ENCODE data around the gene ATRIP. TPM values are rescaled to one million over a fixed set of nuclear protein-coding genes. Genes with fewer than 3 reads are reported as not detected.

ATRIP gene
- total RNA-seq, 6 donors from 2014 or later = 5.1 to 10.5 (median 6.5) TPM

DNA sequence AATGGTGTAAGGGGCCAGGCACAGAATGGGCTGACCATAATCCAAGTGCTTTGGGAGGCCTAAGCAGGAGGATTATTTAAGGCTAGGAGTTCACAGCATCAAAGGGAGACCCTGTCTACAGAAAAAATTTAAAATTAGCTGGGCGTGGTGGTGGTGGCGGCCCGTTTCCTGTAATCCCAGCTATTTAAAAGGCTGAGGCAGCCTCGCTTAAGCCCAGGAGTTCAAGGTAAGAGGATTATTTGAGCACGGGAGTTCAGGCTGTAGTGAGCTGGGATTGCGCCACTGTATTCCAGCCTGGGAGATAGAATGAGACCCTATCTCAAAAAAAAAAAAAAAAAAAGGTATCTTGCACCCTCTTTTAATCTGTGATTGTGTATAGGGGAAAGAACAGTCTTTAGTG is 4.6 kb upstream of the ATRIP start:
- ATAC-seq (ENCODE audit: low FRiP score in 2 of 2) = no peak
- DNase-seq = no peak
- Histone ChIP-seq H3K4me3 (peak overlapping the region in 1 of 4 donors; percentile 74), H3K27me3 (no peaks in the 10 kb centered on the region), H3K9me3 (no peaks in the 10 kb centered on the region), H3K27ac (no peak overlapping the region), H3K4me1 (peaks cover 26 to 45% (median 29%) of the 10 kb centered on the region in 4 donors), H3K36me3 (peaks cover 0 to 38% (median 15%) of the 10 kb centered on the region in 4 donors)
- 79 to 81% methylated on average over 6 of the region's 6 CpGs for WGBS, 2 donors
- TF ChIP-seq EP300 (IDR thresholded peaks at IDR 0.05) = no peak
- no peak for TF ChIP-seq POLR2AphosphoS5 (IDR thresholded peaks at IDR 0.05)
- no peak for TF ChIP-seq POLR2A (IDR thresholded peaks at IDR 0.05)

DNA sequence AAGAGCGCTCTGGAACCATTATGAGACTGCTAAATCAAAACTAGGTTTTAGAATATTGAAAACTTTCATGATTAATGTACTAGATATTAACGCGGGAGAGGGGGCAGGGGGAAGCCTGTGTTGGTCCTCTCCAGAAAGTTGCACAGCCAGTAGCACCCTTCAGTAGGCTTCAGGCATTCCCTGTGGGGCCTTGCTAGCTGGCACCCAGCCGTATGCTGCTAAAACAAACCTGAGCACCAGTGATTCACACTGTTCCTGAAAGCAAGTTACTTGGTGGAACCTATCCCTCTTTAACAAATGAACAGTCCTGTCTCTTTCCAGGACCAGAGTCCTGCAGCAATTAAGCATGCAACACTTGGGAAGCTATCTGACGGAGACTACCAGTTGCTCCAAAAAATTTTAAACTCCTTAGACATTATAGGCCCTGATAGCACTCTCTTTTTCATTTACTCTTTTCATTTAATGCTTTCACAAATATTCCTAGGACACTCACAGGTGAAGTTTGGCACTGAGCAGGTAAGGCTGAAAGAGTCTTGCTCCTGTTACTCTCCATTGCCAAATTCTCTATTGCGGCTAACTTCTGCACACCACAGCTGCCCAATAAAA is 1.2 kb upstream of the ATRIP start:
- Histone ChIP-seq H3K27me3 (no peaks in the 10 kb centered on the region), H3K9me3 (no peaks in the 10 kb centered on the region), H3K36me3 (peaks cover 0 to 38% (median 15%) of the 10 kb centered on the region in 4 donors), H3K27ac (no peak overlapping the region), H3K4me3 (peak overlapping the region in 1 of 4 donors; percentile 85), H3K4me1 (peaks cover 29 to 46% (median 30%) of the 10 kb centered on the region in 4 donors)
- 69 to 74% methylated on average over 5 to 6 of the region's 6 CpGs for WGBS, 2 donors
- ATAC-seq (ENCODE audit: low FRiP score in 2 of 2) (no peak), DNase-seq (no peak)
- TF ChIP-seq POLR2A (IDR thresholded peaks at IDR 0.05) = no peak
- TF ChIP-seq, protein P1, sequence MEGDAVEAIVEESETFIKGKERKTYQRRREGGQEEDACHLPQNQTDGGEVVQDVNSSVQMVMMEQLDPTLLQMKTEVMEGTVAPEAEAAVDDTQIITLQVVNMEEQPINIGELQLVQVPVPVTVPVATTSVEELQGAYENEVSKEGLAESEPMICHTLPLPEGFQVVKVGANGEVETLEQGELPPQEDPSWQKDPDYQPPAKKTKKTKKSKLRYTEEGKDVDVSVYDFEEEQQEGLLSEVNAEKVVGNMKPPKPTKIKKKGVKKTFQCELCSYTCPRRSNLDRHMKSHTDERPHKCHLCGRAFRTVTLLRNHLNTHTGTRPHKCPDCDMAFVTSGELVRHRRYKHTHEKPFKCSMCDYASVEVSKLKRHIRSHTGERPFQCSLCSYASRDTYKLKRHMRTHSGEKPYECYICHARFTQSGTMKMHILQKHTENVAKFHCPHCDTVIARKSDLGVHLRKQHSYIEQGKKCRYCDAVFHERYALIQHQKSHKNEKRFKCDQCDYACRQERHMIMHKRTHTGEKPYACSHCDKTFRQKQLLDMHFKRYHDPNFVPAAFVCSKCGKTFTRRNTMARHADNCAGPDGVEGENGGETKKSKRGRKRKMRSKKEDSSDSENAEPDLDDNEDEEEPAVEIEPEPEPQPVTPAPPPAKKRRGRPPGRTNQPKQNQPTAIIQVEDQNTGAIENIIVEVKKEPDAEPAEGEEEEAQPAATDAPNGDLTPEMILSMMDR (IDR thresholded peaks at IDR 0.05) = no peak
- TF ChIP-seq POLR2AphosphoS5 (IDR thresholded peaks at IDR 0.05) = no peak
- no peak for TF ChIP-seq EP300 (IDR thresholded peaks at IDR 0.05)

DNA sequence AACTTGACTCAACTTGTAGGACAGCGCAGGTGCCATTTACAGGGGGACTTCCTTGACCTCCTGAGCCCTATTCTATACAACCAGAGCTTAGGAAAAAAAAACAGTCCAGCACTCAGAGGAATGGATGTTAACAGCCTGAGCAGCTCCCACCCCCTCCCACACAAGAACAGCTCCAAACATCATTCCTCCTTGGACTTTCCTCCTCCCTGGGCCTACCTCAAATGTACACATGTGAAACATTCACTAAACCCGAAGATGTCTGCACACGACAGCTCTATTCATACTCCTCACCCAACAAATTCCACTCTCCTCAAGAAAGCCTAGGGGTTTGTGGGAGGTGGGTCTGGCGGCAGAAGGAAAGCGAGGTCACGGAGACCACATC is 503 bp upstream of the ATRIP start:
- no peak for DNase-seq
- 18 to 33% methylated on average over 3 to 6 of the region's 6 CpGs for WGBS, 2 donors
- peak overlapping the region; percentile 87 to 96 (median 94) for H3K27ac ChIP-seq
- H3K27me3 ChIP-seq = no peaks in the 10 kb centered on the region
- H3K36me3 ChIP-seq = peaks cover 0 to 41% (median 17%) of the 10 kb centered on the region in 4 donors
- peak overlapping the region; percentile 79 to 86 (median 85) for H3K4me3 ChIP-seq
- H3K9me3 ChIP-seq = no peaks in the 10 kb centered on the region
- no peak for ATAC-seq (ENCODE audit: low FRiP score in 2 of 2)
- peaks cover 27 to 41% (median 28%) of the 10 kb centered on the region in 4 donors for H3K4me1 ChIP-seq
- TF ChIP-seq EP300 (IDR thresholded peaks at IDR 0.05) (no peak), POLR2A (IDR thresholded peaks at IDR 0.05) (no peak), POLR2AphosphoS5 (IDR thresholded peaks at IDR 0.05) (no peak)
- TF ChIP-seq, protein P1 (IDR thresholded peaks at IDR 0.05) = no peak

DNA sequence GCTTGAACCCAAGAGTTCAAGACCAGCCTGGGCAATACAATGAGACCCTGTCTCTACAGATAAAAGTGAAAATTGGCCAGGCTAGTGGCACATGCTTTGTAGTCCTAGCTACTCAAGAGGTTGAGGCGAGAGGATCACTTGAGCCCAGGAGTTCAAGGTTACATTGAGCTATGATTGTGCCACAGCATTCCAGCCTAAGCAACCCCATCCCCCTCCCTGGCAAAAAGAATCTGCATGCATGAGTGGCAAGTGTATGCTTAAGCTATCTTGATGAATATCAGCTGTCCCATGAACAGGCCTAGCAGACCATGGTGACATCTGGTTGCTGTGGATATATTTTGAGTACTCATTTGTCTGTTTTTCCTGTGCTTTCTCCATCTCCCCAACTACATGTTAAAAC is 4.7 kb downstream of the ATRIP start:
- peaks cover 8 to 15% (median 9%) of the 10 kb centered on the region in 4 donors for H3K4me1 ChIP-seq
- TF ChIP-seq POLR2A (IDR thresholded peaks at IDR 0.05) = no peak
- TF ChIP-seq EP300 (IDR thresholded peaks at IDR 0.05) = no peak
- no peak for TF ChIP-seq POLR2AphosphoS5 (IDR thresholded peaks at IDR 0.05)
- no peak overlapping the region for H3K4me3 ChIP-seq
- peaks cover 5 to 54% (median 33%) of the 10 kb centered on the region in 4 donors for H3K36me3 ChIP-seq
- WGBS, 2 donors = 75 to 87% methylated on average over 1 of the region's 1 CpG
- ATAC-seq (ENCODE audit: low FRiP score in 2 of 2) = no peak
- H3K27me3 ChIP-seq = no peaks in the 10 kb centered on the region
- H3K9me3 ChIP-seq = no peaks in the 10 kb centered on the region
- DNase-seq = no peak
- H3K27ac ChIP-seq = no peak overlapping the region

DNA sequence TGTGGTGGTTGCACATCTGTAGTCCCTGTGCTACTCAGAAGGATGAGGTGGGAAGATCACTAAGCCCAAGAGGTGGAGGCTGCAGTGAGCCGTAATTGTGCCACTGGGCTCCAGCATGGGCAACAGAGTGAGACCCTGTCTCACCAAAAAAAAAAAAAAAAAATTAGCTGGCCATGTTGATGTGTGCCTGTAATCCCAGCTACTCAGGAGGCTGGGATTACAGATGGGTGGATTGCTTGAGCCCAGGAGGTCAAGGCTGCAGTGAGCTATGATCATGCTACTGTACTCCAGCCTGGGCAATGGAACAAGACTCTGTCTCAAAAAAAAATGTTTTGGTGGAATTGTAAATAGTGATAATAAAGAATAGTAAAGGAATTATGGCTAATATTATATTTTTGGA is 9.9 kb downstream of the ATRIP start:
- DNase-seq (no peak), ATAC-seq (ENCODE audit: low FRiP score in 2 of 2) (no peak)
- Histone ChIP-seq H3K4me3 (no peak overlapping the region), H3K9me3 (no peaks in the 10 kb centered on the region), H3K27me3 (no peaks in the 10 kb centered on the region), H3K4me1 (no peaks in the 10 kb centered on the region), H3K36me3 (peaks cover 10 to 92% (median 67%) of the 10 kb centered on the region in 4 donors), H3K27ac (no peak overlapping the region)
- WGBS, 2 donors = 92 to 100% methylated on average over 1 of the region's 1 CpG
- TF ChIP-seq POLR2A (IDR thresholded peaks at IDR 0.05) = no peak
- no peak for TF ChIP-seq EP300 (IDR thresholded peaks at IDR 0.05)
- TF ChIP-seq, protein P1 (IDR thresholded peaks at IDR 0.05) = no peak
- TF ChIP-seq POLR2AphosphoS5 (IDR thresholded peaks at IDR 0.05) = no peak

DNA sequence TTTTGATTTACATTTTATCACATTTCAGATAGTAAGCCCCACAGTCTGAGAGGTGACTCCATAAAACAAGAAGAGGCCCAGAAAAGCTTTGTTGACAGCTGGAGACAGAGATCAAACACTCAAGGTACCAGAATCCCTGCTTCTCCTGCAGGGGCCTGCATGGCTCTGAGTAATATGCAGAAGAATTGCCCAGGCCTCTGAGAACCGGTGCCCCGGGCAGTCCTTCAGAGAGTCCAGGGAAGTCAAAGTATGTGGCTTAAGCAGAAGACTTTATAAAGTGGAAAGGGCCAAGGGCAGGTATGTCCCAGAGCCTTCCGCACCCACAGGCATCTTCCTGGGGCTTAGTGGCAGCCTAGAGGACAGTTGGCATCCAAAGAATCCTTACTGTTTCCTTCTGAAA is 12.8 kb downstream of the ATRIP start:
- Histone ChIP-seq H3K36me3 (peaks cover 5 to 79% (median 51%) of the 10 kb centered on the region in 4 donors), H3K9me3 (no peaks in the 10 kb centered on the region), H3K4me1 (no peaks in the 10 kb centered on the region), H3K27me3 (no peaks in the 10 kb centered on the region), H3K4me3 (no peak overlapping the region), H3K27ac (no peak overlapping the region)
- ATAC-seq (ENCODE audit: low FRiP score in 2 of 2) (no peak), DNase-seq (no peak)
- 98% methylated on average over 3 of the region's 3 CpGs; no CpG with 5 or more reads in 1 of the 2 donors for WGBS, 2 donors
- TF ChIP-seq, protein P1 (IDR thresholded peaks at IDR 0.05) = no peak
- TF ChIP-seq EP300 (IDR thresholded peaks at IDR 0.05) (no peak), POLR2AphosphoS5 (IDR thresholded peaks at IDR 0.05) (no peak), POLR2A (IDR thresholded peaks at IDR 0.05) (no peak)

All from upper lobe of left lung (tissue), 6 donors.